Measurements from ENCODE around the gene ACSL3.
"Not testable (repeated sequence)": the region's sequence is repeated elsewhere in the genome, so short reads cannot be mapped to it uniquely, and the experiment has no call there.

The ACSL3 gene

DNA sequence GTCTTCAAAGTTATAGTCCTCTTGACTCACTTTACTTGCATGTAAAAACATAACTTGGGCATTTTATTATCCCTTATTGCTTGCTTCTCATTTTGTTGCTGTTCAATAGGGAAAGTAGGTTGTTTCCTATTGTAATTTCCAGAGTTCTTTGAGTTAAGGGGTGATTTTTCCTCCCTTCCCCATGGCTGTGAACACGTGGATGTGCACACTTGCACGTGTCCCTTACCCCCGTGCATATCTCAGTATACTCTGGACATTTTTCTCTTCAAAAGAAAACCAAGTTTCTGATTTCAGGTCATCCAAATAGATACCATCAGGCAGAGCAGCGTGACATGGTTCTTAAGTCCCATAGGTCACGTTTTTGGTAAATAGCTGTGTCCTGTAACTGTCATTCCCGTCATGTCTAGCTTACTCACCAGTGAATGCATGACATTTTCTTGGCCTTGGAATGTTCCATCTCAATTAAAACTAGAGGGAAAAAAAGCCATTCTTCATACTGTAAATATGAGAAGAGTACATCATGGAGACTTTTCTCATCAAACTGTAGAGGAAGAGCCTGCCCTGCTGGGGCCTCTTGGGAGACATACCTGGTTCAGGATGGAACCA, 107.8 kb downstream of the ACSL3 start:
- DNase-seq = no peak

DNA sequence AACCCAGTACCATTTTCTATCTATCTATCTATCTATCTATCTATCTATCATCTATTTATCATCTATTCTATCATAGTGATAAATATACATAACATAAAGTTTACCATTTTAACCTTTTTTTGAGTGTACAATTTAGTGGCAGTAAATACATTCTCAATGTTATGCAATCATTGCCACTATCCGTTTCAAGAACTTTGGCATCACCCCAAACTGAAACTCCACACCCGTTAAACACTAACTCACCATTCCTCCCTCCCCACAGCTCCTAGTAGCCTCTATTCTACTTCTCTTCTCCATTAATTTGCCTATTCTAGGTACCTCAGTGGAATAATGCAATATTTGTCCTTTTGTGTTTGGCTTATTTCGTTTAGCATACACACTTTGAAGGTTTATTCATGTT, 108.7 kb downstream of the ACSL3 start:
- DNase-seq = no peak

DNA sequence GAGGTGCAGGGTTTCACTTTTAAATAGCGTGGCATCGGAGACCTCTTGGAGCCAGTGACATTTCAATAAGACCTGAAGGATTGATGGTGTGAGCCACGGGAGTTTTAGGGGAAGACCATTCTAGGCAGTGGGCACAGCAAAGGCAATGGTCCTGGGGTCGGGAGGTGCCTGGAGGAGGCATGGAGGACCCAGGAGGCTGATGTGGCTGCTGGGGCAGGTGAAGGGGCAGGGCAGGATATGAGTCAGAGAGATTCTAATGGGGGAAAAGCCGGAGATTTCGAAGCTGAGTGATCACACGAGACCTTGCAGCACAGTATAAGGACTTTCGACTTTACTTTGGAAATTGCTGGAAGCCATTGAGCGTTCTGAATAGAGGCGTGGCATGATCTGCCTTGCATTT, 111.6 kb downstream of the ACSL3 start:
- no peak for DNase-seq

DNA sequence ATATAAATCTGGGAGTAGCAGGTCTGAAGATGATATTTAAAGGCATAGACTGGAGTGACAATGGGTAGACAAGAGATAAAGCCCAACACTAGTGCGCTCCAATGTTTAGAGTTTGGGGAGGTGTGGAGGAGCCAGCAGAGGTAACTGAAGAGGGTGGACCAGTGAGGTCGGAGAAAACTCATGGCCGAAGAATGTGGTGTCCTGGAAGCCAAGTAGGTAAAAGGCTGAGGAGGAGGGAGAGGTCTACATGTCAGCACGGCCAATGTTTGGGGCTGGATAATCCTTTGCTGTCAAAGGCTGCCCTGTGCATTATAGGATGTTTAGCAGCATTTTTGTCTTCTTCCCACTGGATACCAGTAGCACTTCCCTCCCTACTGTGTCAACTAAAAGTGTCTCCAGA, 112.4 kb downstream of the ACSL3 start:
- DNase-seq = no peak

DNA sequence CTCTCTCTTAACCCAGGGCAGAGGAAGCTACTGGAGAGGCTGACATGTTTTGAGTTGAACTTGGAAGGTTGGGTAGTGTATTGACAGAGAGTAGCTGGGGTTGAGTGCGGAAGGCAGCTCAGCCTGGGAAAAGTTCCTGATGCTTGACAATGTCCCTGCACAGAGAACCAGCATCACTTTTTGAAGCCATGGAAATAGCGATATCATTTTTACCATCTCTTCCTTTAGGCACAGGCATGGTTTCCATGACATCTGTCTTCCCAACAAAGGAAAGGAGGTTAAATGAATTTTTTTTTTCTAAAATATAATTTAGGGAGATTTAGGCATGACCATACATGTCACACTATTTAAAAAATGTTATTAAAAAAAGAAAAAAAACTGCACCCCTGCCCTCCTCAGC, 112.9 kb downstream of the ACSL3 start:
- DNase-seq = no peak

DNA sequence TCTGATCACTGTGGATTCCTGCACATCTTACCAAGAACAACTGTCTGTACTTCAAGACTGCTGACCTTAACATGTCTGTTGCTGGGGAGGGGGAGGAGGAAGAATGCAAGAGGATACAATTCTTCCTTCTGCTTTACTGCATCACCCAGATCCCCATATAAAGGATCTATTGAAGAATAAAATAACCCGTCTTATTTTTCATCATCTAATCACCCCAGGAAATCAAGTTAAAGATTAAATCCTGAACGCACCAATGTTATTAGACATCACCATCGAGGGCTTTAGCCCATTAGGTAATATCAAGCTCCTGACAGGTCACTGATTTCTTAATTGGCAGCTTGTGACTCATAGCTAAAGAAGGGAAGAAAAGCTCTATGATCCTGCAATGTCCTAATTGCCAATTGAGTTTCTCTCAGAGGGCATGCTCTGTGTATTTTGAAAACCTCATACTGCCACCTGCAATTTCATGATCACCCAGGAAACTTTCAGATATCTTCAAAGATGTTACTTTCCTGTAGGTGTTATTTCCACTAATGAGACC, 115.8 kb downstream of the ACSL3 start:
- no peak for DNase-seq

DNA sequence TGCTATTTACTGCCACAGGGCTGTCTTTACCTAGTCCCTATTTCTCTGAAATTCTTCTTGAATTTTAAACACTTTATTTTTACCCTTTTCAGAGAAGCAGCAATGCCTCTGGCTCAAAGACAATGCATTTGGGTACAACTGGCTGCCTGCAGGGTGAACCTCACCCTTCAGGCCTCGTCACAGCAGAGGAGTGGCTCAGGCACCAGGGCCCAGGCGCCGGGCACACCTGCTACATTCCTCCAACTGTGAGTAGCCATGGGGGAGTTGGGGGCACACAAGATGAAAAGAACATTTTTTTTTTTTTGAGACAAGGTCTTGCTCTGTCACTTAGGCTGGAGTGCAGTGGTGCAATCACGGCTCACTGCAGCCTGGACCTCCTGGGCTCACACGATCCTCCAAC, 116.3 kb downstream of the ACSL3 start:
- DNase-seq = no peak

DNA sequence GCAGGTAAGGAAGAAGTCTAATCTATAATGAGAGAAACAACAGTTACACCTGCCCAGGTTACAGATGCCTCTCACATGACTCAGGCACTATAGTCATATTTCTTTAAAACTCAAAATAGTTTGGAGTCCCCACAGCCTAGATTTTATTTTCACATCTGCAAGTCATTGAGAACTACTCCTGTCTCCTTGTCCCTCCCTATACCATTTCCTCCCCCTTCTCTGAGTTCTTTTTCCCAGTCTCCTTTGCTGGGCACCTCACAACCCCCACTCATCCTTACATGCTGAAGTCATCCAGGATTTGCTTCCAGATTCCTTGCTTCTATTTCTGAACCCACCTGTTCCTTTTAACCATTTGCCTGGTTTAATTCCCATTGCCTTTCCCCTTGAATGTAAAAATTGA, 118.0 kb downstream of the ACSL3 start:
- DNase-seq = no peak

DNA sequence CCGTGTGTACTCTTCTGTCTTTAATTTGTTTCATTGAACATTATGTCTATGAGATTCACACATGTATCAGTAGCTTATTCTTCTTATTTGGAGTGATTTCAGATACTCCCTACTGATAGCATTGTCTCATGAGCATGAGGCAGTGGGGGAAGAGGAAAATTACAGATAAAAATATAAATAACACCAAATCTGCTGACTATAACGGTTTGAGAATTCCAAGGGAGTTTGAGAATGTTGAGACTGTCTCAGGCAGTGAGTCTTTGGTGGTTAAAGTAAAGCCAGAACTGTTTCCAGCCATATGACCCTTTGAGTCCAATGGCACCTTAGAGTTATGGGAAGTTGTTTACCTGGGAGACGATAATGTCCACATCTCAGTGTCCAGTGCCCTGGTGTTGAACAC, 118.6 kb downstream of the ACSL3 start:
- no peak for DNase-seq

DNA sequence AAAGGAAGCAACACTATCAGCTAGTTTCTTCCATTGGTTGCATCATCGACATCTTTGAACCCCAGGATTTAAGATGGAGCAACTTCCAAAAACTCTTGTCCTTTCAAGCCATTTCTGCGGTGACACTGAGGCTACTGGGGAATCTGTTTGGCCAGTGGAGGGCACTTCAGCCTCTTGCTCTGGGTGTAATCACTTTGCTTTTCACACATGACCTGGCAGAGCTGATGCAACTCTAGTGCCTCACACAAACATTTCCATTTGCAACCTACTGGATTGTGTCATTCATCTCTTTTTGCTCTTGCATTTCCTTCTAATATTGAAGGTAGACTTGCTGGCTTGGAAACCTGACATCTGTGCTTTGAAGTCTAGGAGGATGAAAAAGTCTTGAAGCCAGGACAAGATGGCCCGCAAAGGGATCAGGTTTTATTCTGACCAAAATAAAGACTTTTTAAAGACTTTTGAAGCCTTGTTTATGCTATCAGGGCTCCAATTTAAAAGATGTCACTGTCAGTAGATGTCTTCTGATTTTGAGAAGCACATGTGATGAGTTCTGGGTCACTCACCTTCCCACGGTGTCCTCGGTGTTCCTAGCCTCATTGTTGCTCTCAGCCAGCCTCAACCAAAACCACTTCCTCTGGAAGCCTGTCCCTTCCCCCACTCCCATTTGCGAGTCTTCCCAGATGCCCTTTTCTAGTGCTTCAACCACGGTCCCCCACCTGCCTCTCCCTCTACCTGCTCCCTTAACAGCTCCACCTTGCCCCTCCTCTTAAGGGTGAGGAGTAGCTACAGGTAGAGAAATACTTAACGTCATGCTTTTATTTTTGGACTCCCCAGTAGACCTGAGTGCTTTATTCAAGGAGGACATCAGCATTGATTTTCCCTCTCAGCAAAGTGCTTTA, 121.4 kb downstream of the ACSL3 start:
- DNase-seq = peak in 36 of 51 donors; percentile 1 to 67 (median 25)

DNA sequence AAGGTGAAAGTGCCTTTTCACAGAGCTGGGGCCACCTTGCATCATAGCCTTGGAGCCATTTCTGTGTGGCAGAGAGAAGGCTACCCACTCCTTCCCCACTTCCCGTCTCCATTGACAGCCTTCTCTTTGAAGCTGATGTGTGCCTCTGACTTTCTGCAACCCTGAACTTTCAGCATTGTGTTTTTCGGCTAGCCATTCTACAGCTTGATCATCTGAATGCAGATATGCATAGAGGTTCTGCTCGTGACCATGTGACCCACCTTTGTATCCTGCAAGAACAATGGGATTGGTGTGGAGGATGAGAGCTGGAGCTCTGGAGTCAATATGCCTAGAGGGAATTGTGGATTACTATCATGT, 122.1 kb downstream of the ACSL3 start:
- DNase-seq = no peak

DNA sequence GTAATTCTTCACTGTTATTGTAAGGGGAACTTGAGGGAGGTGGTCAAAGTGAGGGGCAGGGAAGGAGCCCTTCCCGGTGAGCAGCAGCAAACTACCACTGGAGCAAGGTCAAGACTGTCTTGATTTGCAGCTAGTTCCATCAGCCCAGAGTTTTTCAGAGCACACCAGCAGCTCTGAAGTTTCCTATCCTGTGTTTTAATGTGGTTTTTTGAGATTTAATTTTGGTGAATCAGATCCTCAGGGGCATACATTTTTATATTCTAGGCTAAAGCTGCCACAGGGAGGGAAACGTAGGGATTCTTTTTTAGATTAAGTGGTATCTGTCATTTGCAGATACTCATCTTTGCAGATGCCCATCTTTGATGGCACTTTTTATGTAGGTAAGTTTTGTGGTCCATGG, 124.1 kb downstream of the ACSL3 start:
- DNase-seq = no peak

DNA sequence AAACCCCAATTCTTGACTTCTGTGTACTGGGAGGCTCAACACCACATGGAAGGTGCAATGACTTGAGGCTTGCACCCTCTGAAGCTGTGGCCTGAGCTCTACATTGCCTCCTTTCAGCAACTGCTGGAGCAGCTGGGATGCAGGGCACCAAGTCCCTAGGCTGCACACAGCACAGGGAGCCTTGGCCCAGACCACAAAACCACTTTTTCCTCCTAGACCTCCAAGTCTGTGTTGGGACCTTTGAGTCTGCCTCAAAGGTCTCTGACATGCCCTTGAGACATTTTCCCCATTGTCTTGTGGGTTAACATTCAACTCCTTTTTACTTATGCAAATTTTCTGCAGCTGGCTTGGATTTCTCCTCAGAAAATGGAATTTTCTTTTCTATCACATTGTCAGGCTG, 128.6 kb downstream of the ACSL3 start:
- no peak for DNase-seq

DNA sequence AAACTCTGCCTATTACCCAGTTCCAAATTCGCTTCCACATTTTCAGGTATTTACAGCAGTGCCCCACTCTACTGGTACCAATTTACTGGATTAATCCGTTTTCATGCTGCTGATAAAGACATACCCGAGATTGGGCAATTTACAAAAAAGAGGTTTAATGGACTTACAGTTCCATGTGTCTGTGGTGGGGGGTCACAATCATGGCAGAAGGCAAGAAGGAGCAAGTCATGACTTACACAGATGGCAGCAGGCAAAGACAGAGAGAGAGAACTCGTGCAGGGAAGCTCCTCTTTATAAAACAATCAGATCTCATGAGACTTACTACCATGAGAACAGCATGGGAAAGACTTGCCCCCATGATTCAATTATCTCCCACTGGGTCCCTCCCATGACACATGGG, 129.4 kb downstream of the ACSL3 start:
- not testable (repeated sequence) for DNase-seq

DNA sequence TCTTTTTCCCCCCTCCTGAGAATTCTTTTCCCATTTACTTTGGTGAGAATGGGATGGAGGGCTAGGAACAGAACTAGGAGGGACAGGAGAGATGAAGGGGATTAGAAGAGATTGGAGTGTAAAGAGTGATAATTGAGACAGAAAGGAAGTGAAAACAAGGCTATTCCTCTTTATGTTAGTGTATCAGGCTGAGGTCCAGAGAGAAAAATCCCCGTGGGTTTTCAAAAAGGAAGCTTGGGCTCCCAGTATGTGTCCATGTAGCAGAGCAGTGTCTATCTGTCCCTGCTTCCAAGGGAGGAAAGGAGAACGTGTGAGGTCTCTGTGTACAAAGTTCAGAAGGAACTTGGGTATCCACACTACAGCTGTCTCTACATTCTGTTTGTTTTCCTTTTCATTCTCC, 131.3 kb downstream of the ACSL3 start:
- no peak for DNase-seq

Data from hypothalamus (tissue), 51 donors.